ENCODE results near the gene OR51E1. TPM values are rescaled to one million over a fixed set of nuclear protein-coding genes. Genes with fewer than 3 reads are reported as not detected.

Gene OR51E1
- total RNA-seq, 2 experiments from 2014 or later, result not detected

DNA sequence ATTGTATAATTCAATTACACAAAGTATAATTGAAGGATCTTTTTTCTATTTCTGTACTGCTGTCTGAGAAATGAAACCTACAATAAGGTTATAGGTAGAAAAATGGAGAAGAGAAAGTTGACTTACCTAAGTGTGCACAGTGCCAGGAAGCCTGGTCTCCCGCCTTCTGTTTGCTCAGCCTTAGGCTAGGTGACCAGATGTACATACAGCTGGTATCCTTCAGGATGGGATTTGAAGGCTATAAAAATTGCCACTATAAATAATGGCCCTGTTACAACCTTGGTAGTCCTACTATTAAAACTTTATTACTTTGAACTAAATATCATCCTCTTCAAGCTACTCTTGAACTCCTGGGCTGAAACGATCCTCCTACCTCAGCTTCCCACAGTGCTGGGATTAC is 34.2 kb downstream of the OR51E1 start:
- Mint-ChIP-seq H3K36me3 (no peaks in the 10 kb centered on the region), H3K27ac (no peak overlapping the region), H3K27me3 (peaks cover 27% of the 10 kb centered on the region), H3K4me1 (no peaks in the 10 kb centered on the region), H3K9me3 (no peaks in the 10 kb centered on the region), H3K4me3 (no peak overlapping the region)
- no peak for DNase-seq

DNA sequence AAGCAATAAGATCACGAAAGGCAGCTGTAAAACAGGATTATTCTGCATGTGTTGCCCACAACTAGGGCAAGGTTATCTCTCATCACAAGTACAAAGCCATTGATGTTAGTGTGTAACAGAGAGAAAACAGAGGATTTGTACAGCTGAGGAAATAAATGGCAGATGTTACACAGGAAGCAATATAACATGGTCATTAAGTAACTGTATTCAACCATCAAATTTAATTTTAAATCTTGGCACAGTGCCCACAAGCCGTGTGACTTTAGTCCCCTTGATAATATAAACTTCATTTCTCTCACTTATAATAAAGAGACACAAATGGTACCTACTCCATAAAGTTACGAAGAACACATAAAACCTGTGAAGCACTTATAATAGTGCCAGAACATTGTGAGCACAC is 36.6 kb downstream of the OR51E1 start:
- Mint-ChIP-seq H3K27ac (no peak overlapping the region), H3K4me3 (no peak overlapping the region), H3K27me3 (peaks cover 15% of the 10 kb centered on the region), H3K4me1 (no peaks in the 10 kb centered on the region), H3K9me3 (no peaks in the 10 kb centered on the region), H3K36me3 (no peaks in the 10 kb centered on the region)
- no peak for DNase-seq

DNA sequence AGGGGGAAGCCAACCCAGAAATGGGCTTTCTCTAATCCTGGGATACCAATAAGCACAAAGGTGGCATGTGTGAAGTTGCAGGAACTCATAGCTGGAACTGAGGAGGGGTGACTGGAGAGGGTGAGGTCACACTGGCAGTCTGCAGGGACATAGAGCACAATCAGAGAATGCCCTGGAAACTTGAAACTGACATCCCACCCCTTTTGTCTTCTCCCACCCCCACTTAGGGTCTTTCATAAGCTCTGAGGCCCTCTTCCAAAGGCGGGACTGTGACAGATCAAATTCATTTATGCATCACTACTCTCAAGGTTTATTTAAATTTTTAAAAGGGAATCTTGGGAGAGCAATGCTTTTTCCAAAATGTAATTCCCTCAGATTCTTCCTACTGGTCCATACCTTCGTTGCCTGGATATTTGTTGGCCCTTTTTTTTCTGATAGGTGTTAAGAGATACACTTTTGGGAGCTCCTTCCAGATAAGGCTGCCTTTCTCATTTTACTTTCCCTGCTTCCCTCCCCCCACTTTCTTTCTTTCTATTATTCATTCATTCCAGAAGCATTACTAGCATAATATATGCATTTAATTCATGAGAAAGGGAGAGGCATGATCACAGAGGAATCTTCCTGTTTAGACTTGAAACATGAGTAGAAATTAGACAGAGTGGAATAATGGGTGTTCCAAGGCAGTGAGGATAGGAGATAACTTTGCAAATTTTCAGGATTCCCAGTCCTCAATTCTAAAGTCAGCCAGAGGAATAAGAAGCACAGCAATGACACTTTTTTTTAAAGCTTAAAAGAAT is 39.0 kb downstream of the OR51E1 start:
- Mint-ChIP-seq H3K4me3 (no peak overlapping the region), H3K9me3 (no peaks in the 10 kb centered on the region), H3K4me1 (no peaks in the 10 kb centered on the region), H3K27me3 (peaks cover 3% of the 10 kb centered on the region), H3K36me3 (no peaks in the 10 kb centered on the region), H3K27ac (no peak overlapping the region)
- DNase-seq, result no peak

DNA sequence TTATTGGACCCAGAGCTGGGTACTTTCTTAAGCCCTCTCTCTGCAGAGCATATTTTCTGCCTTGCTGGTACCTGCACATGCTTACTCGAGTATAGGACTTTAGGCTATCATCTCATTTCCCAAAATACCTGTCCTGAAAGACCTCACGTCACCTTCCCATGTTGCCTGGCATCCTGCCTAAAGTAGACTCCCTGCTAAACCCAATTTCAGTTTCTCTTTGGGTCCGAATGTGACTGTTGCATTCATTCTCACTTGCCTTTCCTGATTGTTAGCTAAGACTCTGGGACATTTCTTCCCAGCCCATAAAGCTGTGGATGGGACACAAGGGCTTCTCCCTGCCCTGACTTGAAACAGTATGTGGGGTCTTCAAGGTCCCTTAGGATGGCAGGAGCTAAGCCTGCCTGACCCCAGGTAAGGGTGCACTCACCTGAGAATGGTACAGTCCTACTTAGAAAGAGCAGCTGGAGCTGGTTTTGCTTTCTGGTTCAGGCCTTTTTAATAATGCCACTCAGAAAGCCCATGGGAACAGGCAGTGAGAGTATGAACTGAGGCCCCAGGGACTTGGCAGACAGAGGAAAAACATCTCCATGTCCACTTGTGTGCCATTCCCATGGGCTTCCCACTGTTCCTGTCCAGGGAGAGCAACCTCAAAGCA is 41.0 kb downstream of the OR51E1 start:
- H3K4me3 Mint-ChIP-seq, result no peak overlapping the region
- H3K4me1 Mint-ChIP-seq, result no peaks in the 10 kb centered on the region
- H3K27me3 Mint-ChIP-seq, result peaks cover 3% of the 10 kb centered on the region
- H3K36me3 Mint-ChIP-seq, result no peaks in the 10 kb centered on the region
- no peak overlapping the region for H3K27ac Mint-ChIP-seq
- H3K9me3 Mint-ChIP-seq, result no peaks in the 10 kb centered on the region
- DNase-seq, result no peak

DNA sequence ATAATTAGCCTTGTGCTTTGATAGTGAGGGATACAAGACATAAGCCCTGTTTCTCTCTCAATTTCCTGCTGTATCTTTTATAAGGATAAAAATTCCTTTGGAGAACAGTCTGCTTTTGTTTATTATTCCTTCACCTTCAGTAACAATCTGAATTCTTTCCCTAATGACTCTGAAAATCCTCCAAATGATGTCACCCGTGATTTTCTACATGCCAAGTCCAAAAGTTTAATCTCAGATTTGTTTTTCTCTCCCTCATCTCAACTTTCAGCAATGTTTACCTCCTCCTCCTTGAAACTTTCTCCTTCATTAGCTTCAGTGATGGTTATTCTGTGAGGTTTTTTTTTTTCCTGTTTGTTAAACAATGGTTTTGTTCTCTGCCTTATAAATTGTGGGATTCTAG is 51.7 kb downstream of the OR51E1 start:
- Mint-ChIP-seq H3K4me1 (no peaks in the 10 kb centered on the region), H3K4me3 (no peak overlapping the region), H3K27ac (no peak overlapping the region), H3K36me3 (no peaks in the 10 kb centered on the region), H3K9me3 (no peaks in the 10 kb centered on the region), H3K27me3 (no peaks in the 10 kb centered on the region)
- no peak for DNase-seq

DNA sequence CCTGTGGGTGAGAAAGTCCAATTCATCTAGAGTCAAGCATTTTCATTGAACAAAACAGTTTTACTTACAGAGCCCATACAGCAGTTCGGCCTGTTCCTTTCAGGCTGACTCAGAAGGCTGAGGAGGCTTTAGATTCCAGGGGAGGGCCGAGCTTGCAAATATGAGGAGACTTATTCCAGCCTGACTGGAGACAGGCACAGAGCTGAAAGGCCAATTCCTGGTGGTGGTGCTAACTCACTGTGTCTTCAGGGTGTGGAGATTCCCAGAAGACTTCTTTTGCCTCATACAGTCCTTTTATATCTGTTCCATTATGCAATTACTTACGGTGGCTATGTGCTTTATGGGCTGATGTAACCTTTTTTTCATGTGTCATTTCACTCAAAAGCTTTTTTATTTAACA is 53.8 kb downstream of the OR51E1 start, which contains the start of gene OR51E2:
TSS of gene OR51E2 (minus strand) at position 269 of the 400 bp plus-strand sequence. CDS start 15,142 bp downstream, outside the sequence.
- H3K9me3 Mint-ChIP-seq, result no peaks in the 10 kb centered on the region
- H3K4me1 Mint-ChIP-seq, result no peaks in the 10 kb centered on the region
- no peaks in the 10 kb centered on the region for H3K36me3 Mint-ChIP-seq
- no peak within 1 kb of the TSS for H3K4me3 Mint-ChIP-seq
- no peak within 1 kb of the TSS for H3K27ac Mint-ChIP-seq
- peaks cover 7% of the 10 kb centered on the region for H3K27me3 Mint-ChIP-seq
- no peak for DNase-seq

DNA sequence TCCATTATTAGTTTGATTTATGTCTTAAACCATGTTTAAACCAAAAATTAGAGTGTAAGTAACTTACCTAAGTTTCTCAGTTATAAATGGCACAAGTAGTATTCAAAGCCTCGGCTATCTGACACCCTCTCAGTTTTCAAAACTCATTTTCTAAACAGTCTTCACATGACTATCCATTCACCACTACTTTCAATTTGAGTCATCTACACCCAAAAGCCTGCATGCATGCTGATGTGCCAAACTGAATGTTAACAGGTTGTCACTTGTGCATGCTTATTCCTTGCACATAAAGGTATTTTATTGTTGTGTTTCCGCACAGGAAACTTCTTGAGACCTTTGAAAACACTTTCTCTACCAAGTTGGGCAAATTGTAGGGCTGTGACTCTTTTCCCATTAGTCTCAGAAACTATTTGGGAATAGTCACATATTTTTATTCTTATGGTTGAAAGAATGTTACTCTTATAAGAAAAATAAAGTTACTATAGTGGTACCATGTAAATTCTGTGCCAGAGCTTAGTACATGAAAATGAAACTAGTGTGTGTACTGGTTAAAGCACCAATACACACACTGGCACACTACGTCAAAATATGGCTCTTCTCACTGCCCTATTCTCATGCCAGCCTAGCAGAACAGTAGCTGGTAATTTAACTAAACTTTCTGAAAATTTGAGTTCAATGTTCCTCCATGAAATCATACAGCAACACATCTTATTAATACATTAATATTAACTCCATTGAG is 56.1 kb downstream of the OR51E1 start:
- Mint-ChIP-seq H3K9me3 (no peaks in the 10 kb centered on the region), H3K27me3 (peaks cover 7% of the 10 kb centered on the region), H3K27ac (no peak overlapping the region), H3K4me3 (no peak overlapping the region), H3K36me3 (no peaks in the 10 kb centered on the region), H3K4me1 (no peaks in the 10 kb centered on the region)
- DNase-seq, result no peak

DNA sequence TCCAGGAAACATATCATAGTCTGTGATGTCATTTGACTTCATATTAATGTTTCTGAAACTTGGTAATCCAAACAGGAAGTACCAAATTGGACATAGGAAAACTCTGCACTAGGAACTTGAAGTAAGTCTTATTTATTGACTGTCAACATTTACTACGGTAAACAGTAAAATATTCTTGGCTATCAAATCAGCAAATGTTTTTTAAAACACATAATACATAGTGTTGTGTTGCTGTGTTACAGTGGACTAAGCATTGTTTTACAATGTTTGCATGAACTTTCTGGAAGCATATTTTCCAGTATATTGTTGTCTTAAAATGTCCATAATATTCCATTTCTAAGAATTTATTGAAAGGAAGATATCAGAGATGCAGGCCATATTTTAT is 56.6 kb downstream of the OR51E1 start:
- DNase-seq, result no peak
- Mint-ChIP-seq H3K9me3 (no peaks in the 10 kb centered on the region), H3K4me1 (no peaks in the 10 kb centered on the region), H3K36me3 (no peaks in the 10 kb centered on the region), H3K4me3 (no peak overlapping the region), H3K27me3 (peaks cover 7% of the 10 kb centered on the region), H3K27ac (no peak overlapping the region)

DNA sequence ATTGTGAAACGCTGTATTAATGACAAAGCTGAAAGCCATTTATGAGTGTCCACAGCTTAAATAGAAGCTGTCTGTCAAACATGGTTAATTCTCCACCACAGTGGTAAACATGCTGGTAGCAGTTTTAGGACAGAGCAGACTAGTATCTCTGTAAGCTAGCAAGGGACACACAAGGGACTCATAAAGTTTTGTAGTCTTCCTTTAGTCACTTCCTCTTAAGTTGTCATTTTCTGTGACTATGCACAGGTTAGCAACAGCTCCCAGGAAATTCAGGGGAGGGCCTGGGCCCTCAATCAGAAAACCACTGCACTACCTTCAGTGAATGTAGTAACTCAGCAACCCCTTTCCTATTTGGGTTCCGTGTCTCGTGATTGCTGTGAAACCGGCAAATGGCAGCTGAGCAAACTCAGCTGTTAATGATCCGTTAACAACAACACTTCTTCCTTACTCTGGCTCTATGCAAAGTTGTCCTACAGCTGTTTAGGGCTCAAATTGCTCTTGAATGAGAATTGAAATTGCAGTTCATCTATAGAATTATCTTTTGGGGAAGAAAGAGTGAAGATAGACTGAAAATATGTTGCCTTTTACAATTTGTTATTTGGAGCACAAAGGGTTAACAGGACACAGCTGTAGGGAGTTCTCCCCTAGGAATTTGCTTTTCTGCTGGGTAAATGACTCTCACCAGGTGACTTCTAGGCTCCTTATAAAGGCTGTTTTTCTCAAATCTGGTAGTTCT is 60.4 kb downstream of the OR51E1 start, which contains the start of gene MMP26:
TSS of gene MMP26 (plus strand) at position 731 of the 736 bp plus-strand sequence.
- peaks cover 17% of the 10 kb centered on the region for H3K27me3 Mint-ChIP-seq
- H3K9me3 Mint-ChIP-seq, result no peaks in the 10 kb centered on the region

DNA sequence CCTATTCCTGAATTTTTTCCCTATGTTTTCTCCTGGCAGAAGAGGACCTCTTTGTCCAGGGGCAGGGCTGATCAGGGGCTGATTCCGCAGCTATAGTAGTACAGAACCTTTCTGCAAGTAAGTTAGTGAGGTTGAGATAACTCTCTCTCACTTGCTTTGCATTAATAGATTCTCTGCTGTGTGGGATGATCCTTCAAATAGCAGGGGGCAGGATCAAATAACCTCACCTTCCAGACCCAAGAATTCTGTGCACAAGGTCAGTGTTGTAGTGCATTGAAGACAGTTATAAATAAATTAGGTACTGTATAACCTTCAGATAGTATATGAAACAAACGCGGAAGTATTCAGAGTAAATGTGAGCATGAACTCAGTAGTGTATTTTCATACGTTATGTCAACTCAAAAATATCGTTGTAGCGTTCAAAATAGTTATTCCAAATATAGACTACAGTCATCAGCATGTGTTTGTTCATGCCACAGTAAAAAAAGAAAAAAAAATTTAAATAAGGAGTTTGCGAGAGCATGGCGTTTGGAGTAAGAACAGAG is 61.1 kb downstream of the OR51E1 start:
- no peak for DNase-seq
- H3K36me3 Mint-ChIP-seq, result no peaks in the 10 kb centered on the region
- no peak overlapping the region for H3K27ac Mint-ChIP-seq
- no peak overlapping the region for H3K4me3 Mint-ChIP-seq
- peaks cover 23% of the 10 kb centered on the region for H3K27me3 Mint-ChIP-seq
- H3K4me1 Mint-ChIP-seq, result no peaks in the 10 kb centered on the region
- no peaks in the 10 kb centered on the region for H3K9me3 Mint-ChIP-seq

More for the DNA sequence above, 60.4 kb downstream of the OR51E1 start, which contains the start of gene MMP26:
- Mint-ChIP-seq H3K27ac (no peak within 1 kb of the TSS), H3K36me3 (no peaks in the 10 kb centered on the region), H3K4me3 (no peak within 1 kb of the TSS), H3K4me1 (no peaks in the 10 kb centered on the region)
- no peak for DNase-seq

Other genes starting within 250 kb of the OR51E1 start
- not detected for gene OR52K2, start 194.7 kb upstream of the OR51E1 start, total RNA-seq
- gene OR52K1, start 161.3 kb upstream of the OR51E1 start, total RNA-seq, result not detected
- gene OR52M1, start 98.8 kb upstream of the OR51E1 start, total RNA-seq, result not detected
- not detected for gene OR52I2, start 62.2 kb upstream of the OR51E1 start, total RNA-seq
- not detected for gene OR52I1, start 49.9 kb upstream of the OR51E1 start, total RNA-seq
- 10 to 100 TPM; 11.1 to 12.0 TPM for gene TRIM68, start 35.8 kb upstream of the OR51E1 start, total RNA-seq
- gene OR51D1, start 6.5 kb upstream of the OR51E1 start, total RNA-seq, result not detected
- not detected for gene OR51E2, start 53.9 kb downstream of the OR51E1 start, total RNA-seq
- not detected for gene MMP26, start 60.8 kb downstream of the OR51E1 start, total RNA-seq
- gene OR51F1, start 126.0 kb downstream of the OR51E1 start, total RNA-seq, result not detected
- gene OR52R1, start 160.4 kb downstream of the OR51E1 start, total RNA-seq, result not detected
- not detected for gene OR51F2, start 177.3 kb downstream of the OR51E1 start, total RNA-seq
- gene OR51S1, start 205.2 kb downstream of the OR51E1 start, total RNA-seq, result not detected
- not detected for gene OR51T1, start 237.9 kb downstream of the OR51E1 start, total RNA-seq